ENCODE measurements around the gene CACNA1H. TPM values are rescaled to one million over a fixed set of nuclear protein-coding genes. Genes with fewer than 3 reads are reported as not detected.

The CACNA1H gene
- total and polyA plus RNA-seq, 2 donors (not counting 3 experiments of a cell fraction or from before 2014, with no cell fraction given): 0.03 TPM; not detected in 1

- dilution Hi-C loops (cut with MboI; ENCODE audit: extremely low pct_ligation_motif_present, low sequenced_read_pairs): no loop called here
- POLR2A ChIA-PET: no interaction called here
- Histone ChIP-seq H3K4me1 (ENCODE audit: control insufficient read depth, extremely low read depth, insufficient read depth, low read length) (no peaks in the 10 kb centered on the region), H3K9ac (replicated peaks; ENCODE audit: extremely low read depth, insufficient read depth, low read length) (no peak overlapping the region), H4K20me1 (replicated peaks; ENCODE audit: control insufficient read depth, extremely low read depth, insufficient read depth, low read length) (no peaks in the 10 kb centered on the region), H3K27me3 (ENCODE audit: control insufficient read depth in 2 of 2, insufficient read depth in 2 of 2, low read length in 2 of 2) (no peaks in the 10 kb centered on the region), H3K79me2 (ENCODE audit: control insufficient read depth, insufficient read depth, low read length) (no peaks in the 10 kb centered on the region), H3K4me2 (ENCODE audit: insufficient read depth, low read length) (no peak overlapping the region), H3K36me3 (ENCODE audit: control insufficient read depth in 2 of 2, extremely low read depth in 1 of 2, insufficient read depth in 2 of 2, low read length in 2 of 2) (no peaks in the 10 kb centered on the region), H3K27ac (ENCODE audit: insufficient read depth, low read depth, low read length) (no peak overlapping the region), H3K4me3 (replicated peaks in 1 of 3; ENCODE audit: insufficient read depth in 1 of 3, low read depth in 1 of 3, low read length in 3 of 3) (no peak overlapping the region), H2AFZ (ENCODE audit: low read depth, low read length) (no peak overlapping the region), H3K9me1 (replicated peaks; ENCODE audit: control insufficient read depth, extremely low read depth, insufficient read depth, low read length) (no peaks in the 10 kb centered on the region), H3K9me3 (replicated peaks; ENCODE audit: control insufficient read depth, insufficient read depth, low read length) (no peaks in the 10 kb centered on the region)
- DNase-seq (ENCODE audit: low read depth, low spot score) (no peak), FAIRE-seq (no peak)
- BruUV-seq (replicated peaks): no TSS peak
- CTCF ChIA-PET: interaction anchor here (1.0 kb wide), 1 partner anchor 69 kb away, joined by 3 read pairs; no protein-coding TSS in a partner anchor
- TF ChIP-seq FOS (IDR thresholded peaks at IDR 0.05; ENCODE audit: borderline replicate concordance, insufficient read depth, low read length) (no peak), POLR2A (IDR thresholded peaks at IDR 0.05; ENCODE audit: low read depth, low read length) (no peak), MAX (IDR thresholded peaks at IDR 0.05; ENCODE audit: insufficient read depth, insufficient read length) (no peak), MYC (IDR thresholded peaks at IDR 0.05; ENCODE audit: low read depth, low read length) (no peak)
- TF ChIP-seq, protein P1, sequence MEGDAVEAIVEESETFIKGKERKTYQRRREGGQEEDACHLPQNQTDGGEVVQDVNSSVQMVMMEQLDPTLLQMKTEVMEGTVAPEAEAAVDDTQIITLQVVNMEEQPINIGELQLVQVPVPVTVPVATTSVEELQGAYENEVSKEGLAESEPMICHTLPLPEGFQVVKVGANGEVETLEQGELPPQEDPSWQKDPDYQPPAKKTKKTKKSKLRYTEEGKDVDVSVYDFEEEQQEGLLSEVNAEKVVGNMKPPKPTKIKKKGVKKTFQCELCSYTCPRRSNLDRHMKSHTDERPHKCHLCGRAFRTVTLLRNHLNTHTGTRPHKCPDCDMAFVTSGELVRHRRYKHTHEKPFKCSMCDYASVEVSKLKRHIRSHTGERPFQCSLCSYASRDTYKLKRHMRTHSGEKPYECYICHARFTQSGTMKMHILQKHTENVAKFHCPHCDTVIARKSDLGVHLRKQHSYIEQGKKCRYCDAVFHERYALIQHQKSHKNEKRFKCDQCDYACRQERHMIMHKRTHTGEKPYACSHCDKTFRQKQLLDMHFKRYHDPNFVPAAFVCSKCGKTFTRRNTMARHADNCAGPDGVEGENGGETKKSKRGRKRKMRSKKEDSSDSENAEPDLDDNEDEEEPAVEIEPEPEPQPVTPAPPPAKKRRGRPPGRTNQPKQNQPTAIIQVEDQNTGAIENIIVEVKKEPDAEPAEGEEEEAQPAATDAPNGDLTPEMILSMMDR (IDR thresholded peaks at IDR 0.05; ENCODE audit: extremely low read depth in 1 of 2, insufficient read depth in 1 of 2, low read depth in 1 of 2, low read length in 2 of 2): no peak
- intact Hi-C loops (cut with micrococcal nuclease): no loop called here
Measured at GRCh38 chr16:1127101-1127500, 25.8 kb upstream of the CACNA1H start.

Data from endothelial cell of umbilical vein (primary cell).